Spleen (tissue), 7 donors: ENCODE results near the gene MTFR1L.

Experiments
- POLR2A ChIP-seq, 3 donors: fragments of 450-650 bp; IDR thresholded peaks; one replicate each; pipeline ENCODE4 v1.5.1; 2017; ENCODE audit warnings: antibody characterized with exemption in 3 of 3, mild to moderate bottlenecking in 1 of 3
- TF ChIP-seq, protein P1 (sequence below), 11 experiments: fragments of 200-600 bp in 7 of 11; fragments of 450-650 bp in 4 of 11; sonication (generic) in 4 of 11; IDR thresholded peaks in 8 of 11; conservative IDR thresholded peaks in 3 of 11; 1 replicate in 7 of 11; 2 replicates in 4 of 11; pipeline versions ENCODE4 v1.4.0 to v1.8.0; 2016 to 2021; ENCODE audit warnings: antibody characterized with exemption in 11 of 11, inconsistent platforms in 4 of 11, mild to moderate bottlenecking in 1 of 11
- donor health status: DM: no; HTN: no; CAD: no; lungs with moderate emphysema.
- donor health status: DM: no; HTN: no; CAD: no.
- donor health status: DM: no; HTN: no; CAD: no.

- no peak for TF ChIP-seq POLR2A (IDR thresholded peaks at IDR 0.05)
- TF ChIP-seq, protein P1, sequence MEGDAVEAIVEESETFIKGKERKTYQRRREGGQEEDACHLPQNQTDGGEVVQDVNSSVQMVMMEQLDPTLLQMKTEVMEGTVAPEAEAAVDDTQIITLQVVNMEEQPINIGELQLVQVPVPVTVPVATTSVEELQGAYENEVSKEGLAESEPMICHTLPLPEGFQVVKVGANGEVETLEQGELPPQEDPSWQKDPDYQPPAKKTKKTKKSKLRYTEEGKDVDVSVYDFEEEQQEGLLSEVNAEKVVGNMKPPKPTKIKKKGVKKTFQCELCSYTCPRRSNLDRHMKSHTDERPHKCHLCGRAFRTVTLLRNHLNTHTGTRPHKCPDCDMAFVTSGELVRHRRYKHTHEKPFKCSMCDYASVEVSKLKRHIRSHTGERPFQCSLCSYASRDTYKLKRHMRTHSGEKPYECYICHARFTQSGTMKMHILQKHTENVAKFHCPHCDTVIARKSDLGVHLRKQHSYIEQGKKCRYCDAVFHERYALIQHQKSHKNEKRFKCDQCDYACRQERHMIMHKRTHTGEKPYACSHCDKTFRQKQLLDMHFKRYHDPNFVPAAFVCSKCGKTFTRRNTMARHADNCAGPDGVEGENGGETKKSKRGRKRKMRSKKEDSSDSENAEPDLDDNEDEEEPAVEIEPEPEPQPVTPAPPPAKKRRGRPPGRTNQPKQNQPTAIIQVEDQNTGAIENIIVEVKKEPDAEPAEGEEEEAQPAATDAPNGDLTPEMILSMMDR (IDR thresholded peaks at IDR 0.05 in 8 of 11, conservative IDR thresholded peaks at IDR 0.05 in 3 of 11) = no peak
Observed at GRCh38 chr1:25817840-25818501, 1.8 kb upstream of the MTFR1L start.
